Neutrophil (primary cell): ENCODE data around the gene SH3BGR.

Source experiments
- H3K27ac ChIP-seq: fragments of 200-600 bp; sonication (generic); 2 replicates; pipeline ENCODE4 v1.5.1; 2016; ENCODE audit warnings: mild to moderate bottlenecking, moderate library complexity
- H3K27me3 ChIP-seq: fragments of 200-600 bp; sonication (generic); 2 replicates; pipeline ENCODE4 v1.6.0; 2016; ENCODE audit warnings: mild to moderate bottlenecking
- H3K36me3 ChIP-seq: fragments of 200-600 bp; sonication (generic); 2 replicates; pipeline ENCODE4 v1.5.1; 2017
- H3K4me1 ChIP-seq, 2 experiments: fragments of 200-600 bp in 1 of 2; sonication (generic) in 1 of 2; 1 replicate in 1 of 2; 2 replicates in 1 of 2; pipeline versions ENCODE4 v1.5.1 to v1.6.1; 2013 to 2016; ENCODE audit warnings: low read depth in 1 of 2, low read length in 1 of 2, mild to moderate bottlenecking in 1 of 2, moderate library complexity in 1 of 2; ENCODE audit not compliant: control insufficient read depth in 1 of 2, insufficient read depth in 1 of 2
- H3K4me3 ChIP-seq, 2 experiments: fragments of 200-600 bp in 1 of 2; sonication (generic) in 1 of 2; 1 replicate in 1 of 2; 2 replicates in 1 of 2; pipeline ENCODE4 v1.5.1; 2013 to 2016; ENCODE audit warnings: low read depth in 1 of 2, low read length in 1 of 2, mild to moderate bottlenecking in 1 of 2, moderate library complexity in 1 of 2
- H3K9me3 ChIP-seq: fragments of 200-600 bp; sonication (generic); 2 replicates; pipeline ENCODE4 v1.5.1; 2016
- CTCF ChIP-seq: fragments of 200-600 bp; sonication (generic); IDR thresholded peaks from 2 replicates; pipeline ENCODE4 v1.5.1; 2016; ENCODE audit warnings: antibody characterized with exemption

The SH3BGR gene

DNA sequence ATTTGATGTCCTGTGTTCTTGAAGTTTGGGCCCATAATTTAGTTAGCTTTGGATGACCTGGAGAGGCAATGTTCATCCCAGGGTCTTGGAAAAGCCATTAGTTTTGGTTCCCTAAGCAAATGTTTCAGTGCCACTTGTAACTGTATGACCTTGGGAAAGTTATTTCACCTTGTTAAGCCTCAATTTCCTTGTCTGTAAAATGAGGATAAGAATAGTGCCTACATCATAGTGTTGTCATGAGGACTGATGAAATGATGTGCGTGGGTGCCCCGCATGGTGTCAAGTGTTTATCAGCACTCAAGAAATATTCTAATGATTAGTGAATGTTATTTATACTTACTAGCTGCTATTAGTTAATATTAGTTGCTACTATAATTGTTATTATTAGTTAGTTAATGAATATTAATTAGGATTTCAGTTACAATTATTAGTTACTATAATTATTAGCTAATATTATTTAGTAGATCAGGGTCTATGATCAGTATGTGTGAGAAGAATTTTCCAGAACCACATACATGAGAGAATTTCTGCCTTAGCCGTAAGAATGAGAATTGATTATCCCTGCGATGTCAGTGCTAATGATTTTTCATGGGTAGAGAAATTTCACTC, 1.9 kb downstream of the SH3BGR start:
- Histone ChIP-seq H3K36me3 (no peaks in the 10 kb centered on the region), H3K27ac (no peak overlapping the region), H3K4me3 (no peak overlapping the region), H3K27me3 (peaks cover 3% of the 10 kb centered on the region), H3K9me3 (no peaks in the 10 kb centered on the region), H3K4me1 (no peaks in the 10 kb centered on the region)
- TF ChIP-seq CTCF = no peak

DNA sequence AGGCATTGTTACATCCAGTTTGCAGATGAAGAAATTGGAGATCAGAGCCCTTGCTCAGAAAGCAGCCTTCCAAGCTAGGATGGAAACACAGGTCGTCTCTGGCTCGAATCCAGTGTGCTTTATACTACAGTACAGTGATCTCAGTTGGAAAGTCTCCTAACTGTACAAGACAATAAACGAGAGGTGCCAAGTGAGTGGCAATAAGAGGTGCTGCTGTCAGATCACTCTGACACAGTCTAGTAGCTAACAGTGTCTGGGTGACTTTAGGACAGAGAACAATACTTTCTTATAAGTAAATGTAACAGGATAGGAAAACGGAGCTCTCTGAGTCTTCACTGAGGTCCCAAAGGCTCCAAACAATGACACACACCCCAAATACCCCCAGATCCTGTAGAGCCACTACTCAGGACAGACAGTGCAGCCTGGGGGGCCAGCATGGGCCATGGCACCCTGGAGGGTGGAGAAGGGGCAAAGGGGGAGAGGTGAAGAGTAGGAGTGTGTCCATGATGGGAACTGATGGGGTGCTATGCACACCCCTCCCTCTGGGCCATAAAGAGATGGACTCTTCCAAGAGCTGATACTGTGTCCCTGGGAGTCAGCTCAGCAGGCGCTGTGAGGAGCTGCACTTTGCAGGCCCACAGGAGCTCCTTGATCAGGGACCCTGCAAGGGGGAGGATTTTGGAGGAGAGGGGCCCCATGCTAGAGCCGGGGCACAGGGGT, 3.3 kb downstream of the SH3BGR start:
- Histone ChIP-seq H3K4me1 (no peaks in the 10 kb centered on the region), H3K9me3 (no peaks in the 10 kb centered on the region), H3K4me3 (no peak overlapping the region), H3K36me3 (no peaks in the 10 kb centered on the region), H3K27ac (no peak overlapping the region), H3K27me3 (peaks cover 3% of the 10 kb centered on the region)
- TF ChIP-seq CTCF = no peak

GRCh38 chr21:39456665-39457064, 4.9 kb downstream of the SH3BGR start:
- Histone ChIP-seq H3K4me1 (no peaks in the 10 kb centered on the region), H3K27me3 (peaks cover 1% of the 10 kb centered on the region), H3K27ac (no peak overlapping the region), H3K9me3 (no peaks in the 10 kb centered on the region), H3K4me3 (no peak overlapping the region), H3K36me3 (no peaks in the 10 kb centered on the region)
- no peak for TF ChIP-seq CTCF

DNA sequence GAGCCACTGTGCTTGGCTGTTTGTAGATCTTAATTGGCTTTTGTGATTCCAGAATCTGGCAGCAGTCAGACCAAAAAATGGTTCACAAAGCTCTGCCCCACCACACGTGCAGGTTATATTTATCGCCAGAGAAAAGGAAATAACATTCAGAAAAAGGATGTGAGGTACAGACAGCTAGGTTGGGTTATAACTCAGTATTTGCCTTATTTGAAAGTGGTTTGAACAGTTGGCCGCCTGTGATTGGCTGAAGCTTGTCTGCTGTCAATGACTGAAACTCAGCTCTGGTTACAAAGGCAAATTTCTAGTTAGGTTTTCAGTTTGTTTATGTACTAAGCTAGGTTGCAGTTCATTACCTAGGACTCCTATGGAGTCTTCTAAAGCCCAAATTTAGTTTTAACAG, 9.6 kb downstream of the SH3BGR start:
- no peak for TF ChIP-seq CTCF
- no peaks in the 10 kb centered on the region for H3K36me3 ChIP-seq
- H3K4me3 ChIP-seq = no peak overlapping the region
- no peaks in the 10 kb centered on the region for H3K4me1 ChIP-seq
- no peaks in the 10 kb centered on the region for H3K27me3 ChIP-seq
- H3K27ac ChIP-seq = no peak overlapping the region
- no peaks in the 10 kb centered on the region for H3K9me3 ChIP-seq

GRCh38 chr21:39463308-39463707, 11.5 kb downstream of the SH3BGR start:
- Histone ChIP-seq H3K4me3 (no peak overlapping the region), H3K4me1 (no peaks in the 10 kb centered on the region), H3K36me3 (no peaks in the 10 kb centered on the region), H3K9me3 (no peaks in the 10 kb centered on the region), H3K27me3 (no peaks in the 10 kb centered on the region), H3K27ac (no peak overlapping the region)
- TF ChIP-seq CTCF = no peak
